Esophagus muscularis mucosa (tissue), 4 donors: ENCODE measurements around the gene KIAA0825. TPM values are rescaled to one million over a fixed set of nuclear protein-coding genes. Genes with fewer than 3 reads are reported as not detected.

Source experiments
- DNase-seq: peaks from one replicate; pipeline ENCODE4 v3.0.0-alpha.2; 2017; ENCODE audit errors: extremely low spot score
- H3K27ac ChIP-seq, 4 donors: fragments of 200-600 bp; sonication (generic); replicated peaks in 1 of 4; 1 replicate in 3 of 4; 2 replicates in 1 of 4; pipeline ENCODE4 v1.5.1; 2016 to 2019; ENCODE audit warnings: mild to moderate bottlenecking in 1 of 4
- H3K27me3 ChIP-seq, 4 donors: fragments of 200-600 bp; sonication (generic); one replicate each; pipeline versions ENCODE4 v1.5.1 to v1.6.0; 2016 to 2019
- H3K36me3 ChIP-seq, 4 donors: fragments of 200-600 bp; sonication (generic); one replicate each; pipeline ENCODE4 v1.5.1; 2016 to 2019
- H3K4me1 ChIP-seq, 4 donors: fragments of 200-600 bp; sonication (generic); one replicate each; pipeline ENCODE4 v1.5.1; 2016 to 2019
- H3K4me3 ChIP-seq, 4 donors: fragments of 200-600 bp; sonication (generic); 1 replicate in 2 of 4; 2 replicates in 2 of 4; pipeline ENCODE4 v1.5.1; 2016 to 2019; ENCODE audit warnings: mild to moderate bottlenecking in 4 of 4, moderate library complexity in 1 of 4
- H3K9me3 ChIP-seq, 4 donors: fragments of 200-600 bp; sonication (generic); 1 replicate in 3 of 4; 2 replicates in 1 of 4; pipeline ENCODE4 v1.5.1; 2016 to 2019
- CTCF ChIP-seq, 3 experiments: fragments of 200-600 bp in 2 of 3; fragments of 450-650 bp in 1 of 3; sonication (generic) in 2 of 3; IDR thresholded peaks; one replicate each; pipeline ENCODE4 v1.5.1; 2017 to 2019; ENCODE audit warnings: antibody characterized with exemption in 3 of 3, mild to moderate bottlenecking in 2 of 3, moderate library complexity in 1 of 3
- EP300 ChIP-seq: sonication (generic); formaldehyde crosslinking; IDR thresholded peaks from one replicate; pipeline ENCODE4 v1.6.1; 2017; ENCODE audit warnings: antibody characterized with exemption
- POLR2A ChIP-seq: fragments of 450-650 bp; IDR thresholded peaks from one replicate; pipeline ENCODE4 v1.6.1; 2017; ENCODE audit warnings: antibody characterized with exemption, moderate library complexity, mild to moderate bottlenecking, low read depth
- POLR2AphosphoS5 ChIP-seq, 2 donors: sonication (generic); formaldehyde crosslinking; IDR thresholded peaks; one replicate each; pipeline ENCODE4 v1.6.1; 2017; ENCODE audit warnings: antibody characterized with exemption in 2 of 2
- WGBS: methylation state at CpG from one replicate; pipeline ENCODE4 v1.1.5; 2018; 5-methylcytosine and 5-hydroxymethylcytosine counted together
- intact Hi-C: fragments of 100-400 bp; cut with DNase I; formaldehyde crosslinking; loops from one replicate; pipeline ENCODE4 v1.15.1; 2023
- total RNA-seq, 4 donors: library from RNA; depleted of rRNA; stranded (reverse); fragments of >200 nt; gene quantifications; one replicate each; pipeline versions ENCODE4 v1.1.0 to v1.2.1, GENCODE V29; 2016

Gene KIAA0825
- total RNA-seq, 4 donors from 2014 or later: 2.3 to 4.2 (median 2.9) TPM

DNA sequence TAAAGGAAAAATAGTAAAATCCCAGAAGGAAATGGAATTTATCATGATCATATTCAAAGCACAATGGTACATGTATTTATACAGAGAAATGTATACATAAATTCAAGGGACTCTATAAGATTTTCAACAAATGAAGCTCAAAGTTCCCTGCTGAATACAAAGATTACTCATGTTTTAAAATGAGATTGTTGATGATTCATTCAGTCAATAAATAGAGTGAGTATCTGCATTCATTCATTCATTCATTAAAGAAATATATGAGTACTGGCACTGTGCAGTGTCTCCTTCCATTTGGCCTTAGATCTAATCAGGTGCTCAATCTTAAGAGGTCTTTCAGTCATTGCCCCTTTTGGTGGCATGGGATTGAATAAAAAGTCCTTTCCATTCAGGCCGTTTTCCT, 310.0 kb downstream of the KIAA0825 start:
- TF ChIP-seq CTCF (IDR thresholded peaks at IDR 0.05) (no peak), EP300 (no peak), POLR2AphosphoS5 (IDR thresholded peaks at IDR 0.05) (no peak), POLR2A (no peak)
- no peak overlapping the region for H3K27ac ChIP-seq
- H3K4me3 ChIP-seq: no peak overlapping the region
- H3K9me3 ChIP-seq: no peaks in the 10 kb centered on the region
- intact Hi-C loops: no loop called here
- DNase-seq: no peak
- H3K36me3 ChIP-seq: no peaks in the 10 kb centered on the region
- H3K27me3 ChIP-seq: no peaks in the 10 kb centered on the region
- 85% methylated on average over 1 of the region's 1 CpG for WGBS
- no peaks in the 10 kb centered on the region for H3K4me1 ChIP-seq

- H3K9me3 ChIP-seq: no peaks in the 10 kb centered on the region
- 93% methylated on average over 7 of the region's 7 CpGs for WGBS
- H3K36me3 ChIP-seq: no peaks in the 10 kb centered on the region
- H3K4me3 ChIP-seq: no peak overlapping the region
- TF ChIP-seq POLR2A (no peak), CTCF (IDR thresholded peaks at IDR 0.05) (no peak), POLR2AphosphoS5 (IDR thresholded peaks at IDR 0.05) (no peak), EP300 (no peak)
- intact Hi-C loops: no loop called here
- no peaks in the 10 kb centered on the region for H3K4me1 ChIP-seq
- no peak overlapping the region for H3K27ac ChIP-seq
- no peaks in the 10 kb centered on the region for H3K27me3 ChIP-seq
- DNase-seq: no peak
Observed at GRCh38 chr5:94304146-94304545, 314.3 kb downstream of the KIAA0825 start.

DNA sequence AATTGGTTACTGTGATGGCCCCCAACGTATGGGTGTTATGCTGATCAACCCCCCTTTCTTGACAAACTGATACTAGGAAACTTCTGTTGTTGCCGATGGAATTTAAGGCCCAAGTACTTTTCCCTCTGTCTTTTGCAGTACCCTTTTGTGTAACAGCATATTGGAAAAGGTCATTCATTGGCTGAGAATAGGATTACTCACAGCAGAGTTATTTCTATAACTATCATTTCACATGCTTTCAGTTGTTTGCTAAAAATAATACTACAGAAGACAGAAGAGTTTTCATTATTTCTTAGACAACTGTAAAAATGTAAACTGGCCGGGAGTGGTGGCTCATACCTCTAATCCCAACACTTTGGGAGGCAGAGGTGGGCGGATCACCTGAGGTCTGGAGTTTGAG, 329.5 kb downstream of the KIAA0825 start:
- no peak overlapping the region for H3K27ac ChIP-seq
- H3K36me3 ChIP-seq: no peaks in the 10 kb centered on the region
- peaks cover 0 to 5% (median 0%) of the 10 kb centered on the region in 4 donors for H3K4me1 ChIP-seq
- 63% methylated on average over 4 of the region's 4 CpGs for WGBS
- H3K27me3 ChIP-seq: no peaks in the 10 kb centered on the region
- intact Hi-C loops: no loop called here
- no peak overlapping the region for H3K4me3 ChIP-seq
- H3K9me3 ChIP-seq: peaks cover 0 to 5% (median 0%) of the 10 kb centered on the region in 4 donors
- no peak for DNase-seq
- TF ChIP-seq CTCF (IDR thresholded peaks at IDR 0.05) (no peak), POLR2A (no peak), POLR2AphosphoS5 (IDR thresholded peaks at IDR 0.05) (no peak), EP300 (no peak)

DNA sequence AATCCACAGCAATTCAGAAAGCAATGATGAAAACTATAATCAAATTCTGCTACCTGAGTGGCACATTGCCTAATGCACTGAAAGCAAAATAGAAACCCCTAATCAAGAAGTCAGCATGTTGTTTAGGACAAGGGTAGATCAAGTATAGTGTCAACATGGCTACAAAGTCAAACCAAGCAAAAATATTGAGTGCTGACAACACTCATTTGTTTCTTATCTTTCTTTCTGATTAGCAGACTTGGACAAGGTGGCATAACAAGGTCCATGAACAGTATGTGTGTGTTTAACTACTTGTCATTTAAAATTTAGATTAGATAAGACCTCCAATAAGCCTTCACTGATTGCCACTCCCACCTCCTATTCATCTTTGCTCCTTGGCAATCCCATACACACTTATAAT, 332.4 kb downstream of the KIAA0825 start:
- no peak overlapping the region for H3K4me3 ChIP-seq
- DNase-seq: no peak
- H3K9me3 ChIP-seq: no peaks in the 10 kb centered on the region
- H3K27ac ChIP-seq: no peak overlapping the region
- H3K4me1 ChIP-seq: peaks cover 0 to 5% (median 0%) of the 10 kb centered on the region in 4 donors
- no peak for TF ChIP-seq POLR2A
- TF ChIP-seq CTCF (IDR thresholded peaks at IDR 0.05): no peak
- no peaks in the 10 kb centered on the region for H3K36me3 ChIP-seq
- intact Hi-C loops: no loop called here
- H3K27me3 ChIP-seq: no peaks in the 10 kb centered on the region

DNA sequence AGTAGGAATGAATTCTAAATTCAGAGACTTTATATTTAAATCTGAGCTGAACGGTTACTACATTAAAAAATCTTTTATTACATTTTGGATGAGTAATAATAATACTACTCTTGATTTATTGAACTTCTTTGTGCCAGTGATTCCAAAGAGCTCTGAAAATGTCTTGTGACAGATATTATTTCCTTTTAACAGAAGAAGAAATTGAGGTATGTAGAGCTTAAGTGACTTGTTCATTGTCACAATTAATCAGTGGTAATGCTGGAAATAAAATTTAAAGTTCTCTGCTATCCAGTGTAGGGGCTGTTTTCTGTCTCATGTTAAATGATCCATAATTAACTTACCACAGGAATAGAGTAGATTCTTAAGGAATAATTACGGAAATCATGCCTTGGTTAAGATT, 335.3 kb downstream of the KIAA0825 start:
- no peak for DNase-seq
- no peaks in the 10 kb centered on the region for H3K9me3 ChIP-seq
- H3K4me1 ChIP-seq: no peaks in the 10 kb centered on the region
- no peaks in the 10 kb centered on the region for H3K36me3 ChIP-seq
- WGBS: 73% methylated on average over 2 of the region's 2 CpGs
- TF ChIP-seq POLR2A (no peak), EP300 (no peak), CTCF (IDR thresholded peaks at IDR 0.05) (no peak), POLR2AphosphoS5 (IDR thresholded peaks at IDR 0.05) (no peak)
- H3K4me3 ChIP-seq: no peak overlapping the region
- intact Hi-C loops: no loop called here
- H3K27ac ChIP-seq: no peak overlapping the region
- H3K27me3 ChIP-seq: no peaks in the 10 kb centered on the region
